Body of pancreas (tissue), 4 donors: Measurements from ENCODE around the gene BMERB1.

Source experiments
- POLR2A ChIP-seq, 3 donors: fragments of 450-650 bp; IDR thresholded peaks; one replicate each; pipeline ENCODE4 v1.6.1; 2016; ENCODE audit warnings: antibody characterized with exemption in 3 of 3, mild to moderate bottlenecking in 2 of 3
- TF ChIP-seq, protein P1 (sequence below), 7 experiments: fragments of 450-650 bp in 4 of 7; fragments of 200-600 bp in 3 of 7; sonication (generic) in 3 of 7; IDR thresholded peaks; one replicate each; pipeline ENCODE4 v1.5.1; 2016 to 2019; ENCODE audit warnings: antibody characterized with exemption in 7 of 7

DNA sequence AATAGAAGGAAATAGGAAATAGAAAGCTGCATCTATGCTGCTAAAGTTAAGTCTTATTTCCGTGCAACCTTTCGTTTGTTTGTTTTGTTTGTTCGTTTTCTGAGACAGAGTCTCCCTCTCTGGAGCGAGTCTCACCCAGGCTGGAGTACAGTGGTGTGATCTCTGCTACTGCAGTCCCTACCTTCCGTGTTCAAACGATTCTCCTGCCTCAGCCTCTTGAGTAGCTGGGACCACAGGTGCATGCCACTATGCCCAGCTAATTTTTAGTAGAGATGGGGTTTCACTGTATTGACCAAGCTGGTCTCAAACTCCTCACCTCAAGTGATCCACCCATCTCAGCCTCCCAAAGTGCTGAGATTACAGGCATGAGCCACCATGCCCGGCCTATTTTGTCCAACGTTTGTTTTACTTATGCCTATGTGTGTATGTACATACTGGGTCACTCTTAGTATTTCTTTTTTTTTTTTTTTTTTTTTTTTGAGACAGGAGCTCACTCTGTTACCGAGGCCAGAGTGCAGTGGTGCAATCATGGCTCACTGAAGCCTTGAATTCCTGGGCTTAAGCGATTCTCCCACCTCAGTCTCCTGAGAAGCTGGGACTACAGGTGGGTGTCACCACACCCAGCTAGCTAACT lies 16.8 kb downstream of the BMERB1 start:
- TF ChIP-seq, protein P1, sequence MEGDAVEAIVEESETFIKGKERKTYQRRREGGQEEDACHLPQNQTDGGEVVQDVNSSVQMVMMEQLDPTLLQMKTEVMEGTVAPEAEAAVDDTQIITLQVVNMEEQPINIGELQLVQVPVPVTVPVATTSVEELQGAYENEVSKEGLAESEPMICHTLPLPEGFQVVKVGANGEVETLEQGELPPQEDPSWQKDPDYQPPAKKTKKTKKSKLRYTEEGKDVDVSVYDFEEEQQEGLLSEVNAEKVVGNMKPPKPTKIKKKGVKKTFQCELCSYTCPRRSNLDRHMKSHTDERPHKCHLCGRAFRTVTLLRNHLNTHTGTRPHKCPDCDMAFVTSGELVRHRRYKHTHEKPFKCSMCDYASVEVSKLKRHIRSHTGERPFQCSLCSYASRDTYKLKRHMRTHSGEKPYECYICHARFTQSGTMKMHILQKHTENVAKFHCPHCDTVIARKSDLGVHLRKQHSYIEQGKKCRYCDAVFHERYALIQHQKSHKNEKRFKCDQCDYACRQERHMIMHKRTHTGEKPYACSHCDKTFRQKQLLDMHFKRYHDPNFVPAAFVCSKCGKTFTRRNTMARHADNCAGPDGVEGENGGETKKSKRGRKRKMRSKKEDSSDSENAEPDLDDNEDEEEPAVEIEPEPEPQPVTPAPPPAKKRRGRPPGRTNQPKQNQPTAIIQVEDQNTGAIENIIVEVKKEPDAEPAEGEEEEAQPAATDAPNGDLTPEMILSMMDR (IDR thresholded peaks at IDR 0.05) = no peak
- TF ChIP-seq POLR2A (IDR thresholded peaks at IDR 0.05) = no peak
